NCI-H774 (cell line): ENCODE results near the gene NTMT1.
"Not testable (repeated sequence)": the region's sequence is repeated elsewhere in the genome, so short reads cannot be mapped to it uniquely, and the experiment has no call there.

Source experiments
- DNase-seq: peaks from one replicate; lab custom pipeline; 2025; lab: John Stamatoyannopoulos, UW

Gene NTMT1

GRCh38 chr9:129654554-129655040, 28.6 kb downstream of the NTMT1 start:
- no peak for DNase-seq

- no peak for DNase-seq
These were observed 29.2 kb downstream of the NTMT1 start for GRCh38 chr9:129655154-129655553.

- DNase-seq: no peak
These were observed 29.7 kb downstream of the NTMT1 start for GRCh38 chr9:129655696-129656095.

GRCh38 chr9:129656795-129657390, 30.9 kb downstream of the NTMT1 start:
- no peak for DNase-seq

- no peak for DNase-seq
These were observed 35.1 kb downstream of the NTMT1 start for GRCh38 chr9:129661029-129661428.

GRCh38 chr9:129662239-129662638, 36.3 kb downstream of the NTMT1 start:
- DNase-seq: not testable (repeated sequence)

- no peak for DNase-seq
These were observed 38.9 kb downstream of the NTMT1 start for GRCh38 chr9:129664746-129665388.

- DNase-seq: no peak
These were observed 39.4 kb downstream of the NTMT1 start, which contains the start of gene PRRX2 for GRCh38 chr9:129665389-129665775. Gene PRRX2 (plus strand): TSS chr9:129665647. CDS start chr9:129665868, 221 bp downstream.

- DNase-seq: no peak
These were observed 40.0 kb downstream of the NTMT1 start for GRCh38 chr9:129665814-129666520.

- DNase-seq: no peak
These were observed 40.6 kb downstream of the NTMT1 start for GRCh38 chr9:129666575-129666974.

GRCh38 chr9:129667378-129667777, 41.4 kb downstream of the NTMT1 start:
- DNase-seq: no peak

- DNase-seq: no peak
These were observed 41.9 kb downstream of the NTMT1 start for GRCh38 chr9:129667850-129668249.

GRCh38 chr9:129669141-129669718, 43.3 kb downstream of the NTMT1 start:
- DNase-seq: no peak

GRCh38 chr9:129669946-129670345, 44.0 kb downstream of the NTMT1 start:
- no peak for DNase-seq

- DNase-seq: no peak
These were observed 45.1 kb downstream of the NTMT1 start for GRCh38 chr9:129671065-129671464.

- DNase-seq: no peak
These were observed 45.6 kb downstream of the NTMT1 start for GRCh38 chr9:129671519-129671918.

- DNase-seq: no peak
These were observed 46.7 kb downstream of the NTMT1 start for GRCh38 chr9:129672702-129673101.

GRCh38 chr9:129673602-129674001, 47.6 kb downstream of the NTMT1 start:
- no peak for DNase-seq

- no peak for DNase-seq
These were observed 48.3 kb downstream of the NTMT1 start for GRCh38 chr9:129674229-129674628.

- DNase-seq: no peak
These were observed 49.7 kb downstream of the NTMT1 start for GRCh38 chr9:129675620-129676019.

- no peak for DNase-seq
These were observed 50.3 kb downstream of the NTMT1 start for GRCh38 chr9:129676287-129676686.

GRCh38 chr9:129676975-129677374, 51.0 kb downstream of the NTMT1 start:
- no peak for DNase-seq

- no peak for DNase-seq
These were observed 51.5 kb downstream of the NTMT1 start for GRCh38 chr9:129677456-129677855.
